ENCODE measurements around the gene TPMT.

Gene TPMT

GRCh38 chr6:18107061-18107460 is 47.8 kb downstream of the TPMT start:
- no peak for DNase-seq

DNA sequence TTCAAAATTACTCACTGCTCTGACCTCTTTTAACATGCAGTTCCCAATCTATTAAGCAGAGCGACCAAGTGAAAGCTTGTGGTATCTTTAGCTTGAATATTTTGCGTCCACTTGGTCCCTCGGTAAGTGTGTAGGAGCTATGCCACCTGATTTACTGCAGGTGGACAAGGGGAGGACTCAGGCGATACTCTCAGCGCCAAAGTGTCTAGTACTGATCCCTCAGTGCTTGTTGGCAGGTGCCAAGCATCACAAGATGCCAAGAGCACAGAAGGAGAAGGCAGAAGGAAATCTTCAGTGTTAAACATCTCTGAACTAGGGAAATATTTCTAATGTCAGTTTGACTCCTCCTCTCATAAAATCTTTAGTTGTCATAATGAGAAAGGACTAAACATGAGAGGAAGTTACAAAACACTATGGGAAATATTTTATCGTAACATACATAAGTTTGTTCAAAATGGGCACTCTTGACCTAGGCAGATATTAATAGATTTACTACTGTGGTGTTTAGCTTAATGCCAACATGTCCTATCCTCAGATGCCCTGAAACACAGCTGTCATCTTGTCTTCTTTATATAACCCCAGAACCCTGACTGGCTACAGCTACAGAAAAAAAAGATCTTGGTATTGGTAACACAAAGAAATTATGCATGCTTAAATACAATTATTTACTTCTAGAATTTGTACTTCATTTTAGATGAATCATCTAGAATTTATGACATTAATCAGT is 51.9 kb downstream of the TPMT start:
- no peak for DNase-seq

GRCh38 chr6:18101873-18102272 is 53.0 kb downstream of the TPMT start:
- DNase-seq = no peak

GRCh38 chr6:18101271-18101670 is 53.6 kb downstream of the TPMT start:
- no peak for DNase-seq

- no peak for DNase-seq
Observed at GRCh38 chr6:18100296-18100695, 54.6 kb downstream of the TPMT start.

- no peak for DNase-seq
Observed at GRCh38 chr6:18099511-18099910, 55.4 kb downstream of the TPMT start.

DNA sequence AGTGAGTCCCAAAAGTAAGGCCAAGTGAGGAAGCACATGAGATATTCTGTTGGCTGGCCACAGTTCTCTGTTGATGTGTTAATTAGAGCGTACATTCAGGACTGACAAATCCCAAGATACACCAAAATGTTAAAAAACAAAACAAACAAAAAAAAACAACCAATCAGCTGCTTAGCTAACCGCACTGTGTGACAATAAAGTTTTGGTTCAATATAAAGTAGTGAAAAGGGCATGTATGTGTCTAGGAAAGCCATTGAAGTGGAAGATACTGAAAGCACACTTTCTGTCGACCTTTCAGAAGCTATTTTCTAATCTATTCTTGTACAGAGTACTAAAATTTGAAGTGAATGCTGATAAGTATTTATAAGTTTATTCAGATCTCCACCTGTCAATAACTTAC is 58.5 kb downstream of the TPMT start:
- DNase-seq = no peak

DNA sequence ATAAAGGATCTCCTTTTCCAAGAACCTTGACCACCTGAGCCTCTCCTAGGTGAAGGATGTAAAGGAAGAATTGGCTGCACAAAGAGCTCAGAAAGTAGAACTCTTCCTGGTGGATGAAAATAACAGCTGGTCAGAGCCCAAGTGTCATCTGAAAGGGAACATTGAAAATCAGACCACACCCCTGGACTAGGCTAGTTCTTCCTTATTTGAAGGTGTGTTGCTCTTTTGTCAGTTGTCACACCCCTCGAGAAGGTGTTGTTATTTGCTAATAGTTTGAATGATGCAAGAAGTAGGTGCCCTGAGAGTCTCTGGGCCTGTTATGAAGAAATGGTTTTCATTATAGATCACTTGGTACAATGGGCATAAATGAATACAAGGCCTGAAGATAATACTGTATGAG is 63.5 kb downstream of the TPMT start:
- no peak for DNase-seq

- DNase-seq = no peak
Observed at GRCh38 chr6:18090349-18090786, 64.5 kb downstream of the TPMT start.

DNA sequence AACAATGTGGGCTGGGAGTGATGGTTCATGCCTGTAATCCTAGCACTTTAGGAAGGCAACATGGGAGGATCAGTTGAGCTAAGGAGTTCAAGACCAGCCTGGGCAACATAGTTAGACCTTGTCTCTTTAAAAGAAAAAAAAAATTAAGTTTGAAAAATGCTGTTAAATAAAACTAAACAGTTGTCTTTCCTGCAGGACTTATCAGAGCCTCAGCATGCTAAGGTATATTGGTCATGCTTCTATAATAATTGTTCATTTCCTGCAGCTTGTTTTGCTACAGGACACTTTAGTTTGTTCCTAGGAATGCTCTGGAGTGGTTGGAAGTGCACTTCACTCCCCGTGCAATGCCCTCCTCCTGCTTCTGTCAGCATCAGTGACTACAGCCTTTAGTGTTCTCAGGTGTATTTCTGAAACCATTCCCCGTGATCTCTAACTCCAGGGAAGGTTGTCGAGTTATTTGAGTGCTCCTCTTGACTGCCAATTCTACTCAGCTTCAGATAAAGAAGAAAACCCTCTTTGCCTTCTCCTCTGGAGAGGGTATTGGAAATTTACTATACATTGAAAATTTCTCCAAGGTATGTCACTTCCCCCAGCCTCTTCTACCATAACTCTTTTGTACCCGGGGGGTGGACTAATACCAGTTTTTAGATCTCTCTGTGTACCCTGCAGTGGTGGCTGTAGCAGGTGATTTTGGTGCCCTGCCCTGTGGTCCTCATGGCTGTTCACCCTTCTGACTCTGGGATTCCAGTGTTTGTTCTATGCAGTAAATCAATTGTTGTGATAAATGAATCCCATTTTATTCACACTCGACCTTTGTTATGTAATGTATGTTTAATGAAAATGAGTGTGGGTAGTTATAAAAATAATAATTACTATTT is 66.2 kb downstream of the TPMT start:
- DNase-seq = no peak

DNA sequence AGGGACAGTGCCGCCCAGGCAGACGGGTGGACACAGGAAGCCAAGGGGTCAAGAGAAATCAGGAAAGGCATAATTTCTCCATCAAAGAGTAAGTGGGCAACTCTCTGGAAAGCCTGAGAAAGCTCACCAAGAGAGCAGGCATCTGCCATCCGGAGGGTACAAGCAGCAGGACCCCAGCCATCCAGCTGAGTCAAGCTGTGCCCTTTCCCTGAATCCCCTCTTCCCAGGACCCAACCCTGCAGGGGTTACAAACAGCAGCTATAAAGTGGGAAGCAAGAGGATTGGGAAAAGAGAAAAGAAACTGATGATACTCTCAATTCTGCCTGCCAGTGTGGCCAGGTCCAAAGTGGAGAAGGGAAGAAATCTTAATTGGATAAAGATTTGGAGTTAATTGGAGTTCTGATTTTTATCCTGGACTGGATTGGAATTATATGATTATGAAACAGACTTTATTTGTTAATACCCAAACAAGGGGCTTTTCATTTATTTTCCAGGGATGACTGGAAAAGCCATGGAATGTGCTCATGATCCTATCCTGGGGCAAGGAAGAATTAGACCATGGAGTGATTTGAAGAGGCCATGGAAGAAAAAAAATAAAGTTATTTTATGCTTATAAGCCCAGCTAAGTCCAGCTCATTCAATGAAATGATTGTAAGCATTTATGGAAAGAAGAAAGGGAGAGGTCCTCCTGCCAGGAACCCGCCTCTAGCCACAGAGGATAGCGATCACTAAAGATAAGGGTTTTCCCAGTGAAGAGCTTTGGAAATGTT is 67.3 kb downstream of the TPMT start:
- DNase-seq = no peak

GRCh38 chr6:18081025-18081668 is 73.7 kb downstream of the TPMT start:
- DNase-seq = no peak

DNA sequence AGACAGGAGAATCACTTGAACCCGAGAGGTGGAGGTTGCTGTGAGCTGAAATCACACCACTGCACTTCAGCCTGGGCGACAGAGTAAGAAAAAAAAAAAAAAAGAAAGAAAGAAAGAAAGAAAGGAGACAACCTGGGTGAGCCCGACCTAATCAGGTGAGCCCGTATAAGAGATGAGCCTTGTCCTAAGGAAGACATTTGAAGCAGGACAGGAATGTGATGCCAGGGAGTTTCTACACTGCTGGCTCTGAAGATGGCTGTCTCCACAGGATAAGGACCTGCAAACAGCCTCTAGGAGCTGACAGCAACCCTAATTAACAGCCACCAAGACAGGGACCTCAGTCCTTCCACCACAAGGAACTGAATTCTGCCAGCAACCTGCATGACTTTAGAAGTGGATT is 74.3 kb downstream of the TPMT start:
- DNase-seq = no peak

- no peak for DNase-seq
Observed at GRCh38 chr6:18078866-18079265, 76.0 kb downstream of the TPMT start.

All from kidney glomerular epithelial cell (primary cell).